Upper lobe of left lung (tissue), 4 donors: Measurements from ENCODE around the gene SH2D3A.
A peak's percentile ranks its signal among the peaks of the same experiment; 100 is the strongest.

Experiments
- EP300 ChIP-seq, 4 donors: sonication (generic); formaldehyde crosslinking; IDR thresholded peaks; one replicate each; pipeline ENCODE4 v1.5.1; 2017; ENCODE audit warnings: antibody characterized with exemption in 4 of 4, control low read depth in 2 of 4
- POLR2A ChIP-seq, 4 donors: fragments of 450-650 bp; IDR thresholded peaks; one replicate each; pipeline ENCODE4 v1.5.1; 2016 to 2017; ENCODE audit warnings: antibody characterized with exemption in 4 of 4, mild to moderate bottlenecking in 2 of 4
- POLR2AphosphoS5 ChIP-seq, 2 donors: sonication (generic); formaldehyde crosslinking; IDR thresholded peaks; one replicate each; pipeline ENCODE4 v1.5.1; 2017; ENCODE audit warnings: antibody characterized with exemption in 2 of 2
- TF ChIP-seq, protein P1 (sequence below), 6 experiments: fragments of 450-650 bp in 4 of 6; fragments of 200-600 bp in 2 of 6; sonication (generic) in 2 of 6; IDR thresholded peaks; one replicate each; pipeline ENCODE4 v1.5.1; 2016 to 2019; ENCODE audit warnings: antibody characterized with exemption in 6 of 6

DNA sequence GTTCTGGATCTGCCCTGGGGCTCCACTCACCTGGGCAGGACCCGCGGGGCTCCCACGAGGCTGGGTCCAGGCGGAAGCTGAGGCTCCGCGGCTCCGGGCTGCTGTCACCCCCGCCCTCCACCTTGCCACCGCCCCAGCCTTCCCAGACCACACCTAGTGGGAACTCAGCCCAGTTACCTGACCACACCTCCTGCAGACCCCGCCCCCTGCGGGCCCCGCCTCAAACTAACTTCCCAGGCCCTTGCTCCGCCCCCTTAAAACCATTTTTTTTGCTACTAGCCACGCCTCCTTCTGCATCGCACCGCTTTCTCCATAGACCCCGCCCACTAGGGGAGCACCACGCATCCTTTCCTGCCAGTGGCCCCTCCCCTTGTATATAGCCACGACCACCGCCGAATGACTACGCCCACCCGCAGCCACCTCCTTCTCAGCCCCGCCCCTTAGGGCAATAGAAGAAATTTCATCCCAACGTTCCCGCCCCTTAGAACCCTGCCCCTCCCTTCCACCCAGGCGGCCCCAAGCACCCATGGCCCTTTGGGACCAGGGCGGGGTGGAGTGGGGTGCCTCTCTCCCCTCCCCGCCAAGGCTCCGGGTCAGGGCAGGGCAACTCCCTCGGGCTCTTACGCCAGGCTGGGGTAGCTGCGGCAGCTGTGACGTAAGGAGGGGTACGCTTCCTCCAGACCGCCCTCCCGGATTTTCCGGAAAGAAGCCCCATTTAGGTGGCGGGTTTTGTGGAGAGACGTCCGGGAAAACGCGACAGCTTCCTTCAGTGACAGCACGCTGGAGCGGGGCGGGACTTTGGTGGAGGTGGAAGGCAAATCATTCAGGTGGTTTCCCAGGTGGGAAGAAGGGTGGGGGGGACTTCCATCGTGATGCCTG, at the start of gene SH2D3A:
- TF ChIP-seq, protein P1, sequence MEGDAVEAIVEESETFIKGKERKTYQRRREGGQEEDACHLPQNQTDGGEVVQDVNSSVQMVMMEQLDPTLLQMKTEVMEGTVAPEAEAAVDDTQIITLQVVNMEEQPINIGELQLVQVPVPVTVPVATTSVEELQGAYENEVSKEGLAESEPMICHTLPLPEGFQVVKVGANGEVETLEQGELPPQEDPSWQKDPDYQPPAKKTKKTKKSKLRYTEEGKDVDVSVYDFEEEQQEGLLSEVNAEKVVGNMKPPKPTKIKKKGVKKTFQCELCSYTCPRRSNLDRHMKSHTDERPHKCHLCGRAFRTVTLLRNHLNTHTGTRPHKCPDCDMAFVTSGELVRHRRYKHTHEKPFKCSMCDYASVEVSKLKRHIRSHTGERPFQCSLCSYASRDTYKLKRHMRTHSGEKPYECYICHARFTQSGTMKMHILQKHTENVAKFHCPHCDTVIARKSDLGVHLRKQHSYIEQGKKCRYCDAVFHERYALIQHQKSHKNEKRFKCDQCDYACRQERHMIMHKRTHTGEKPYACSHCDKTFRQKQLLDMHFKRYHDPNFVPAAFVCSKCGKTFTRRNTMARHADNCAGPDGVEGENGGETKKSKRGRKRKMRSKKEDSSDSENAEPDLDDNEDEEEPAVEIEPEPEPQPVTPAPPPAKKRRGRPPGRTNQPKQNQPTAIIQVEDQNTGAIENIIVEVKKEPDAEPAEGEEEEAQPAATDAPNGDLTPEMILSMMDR (IDR thresholded peaks at IDR 0.05), result peak in 2 of 6 experiments; percentile 13 to 29
- peak in 1 of 4 donors; percentile 82 for TF ChIP-seq POLR2A (IDR thresholded peaks at IDR 0.05)
- TF ChIP-seq EP300 (IDR thresholded peaks at IDR 0.05), result peak in 1 of 4 donors; percentile 36
- TF ChIP-seq POLR2AphosphoS5 (IDR thresholded peaks at IDR 0.05), result peak in 1 of 2 donors; percentile 24
